BLaER1 treated with 17β-estradiol and CSF1 and Interleukin-3, amounts not matched to agents 10 nM and 100 nM (cell line): ENCODE data around the gene RARB.

Source experiments
- H3K27ac ChIP-seq, 11 experiments: shearing (Covaris generic); formaldehyde crosslinking; 2 replicates each; pipeline ENCODE4 v1.8.1; 2022
- H3K27me3 ChIP-seq, 11 experiments: shearing (Covaris generic); formaldehyde crosslinking; 2 replicates each; pipeline ENCODE4 v1.8.1; 2022
- H3K36me3 ChIP-seq, 11 experiments: shearing (Covaris generic); formaldehyde crosslinking; 2 replicates each; pipeline ENCODE4 v1.8.1; 2022
- H3K4me1 ChIP-seq, 10 experiments: shearing (Covaris generic); formaldehyde crosslinking; 2 replicates each; pipeline ENCODE4 v1.8.1; 2022
- H3K4me2 ChIP-seq, 11 experiments: shearing (Covaris generic); formaldehyde crosslinking; 2 replicates each; pipeline ENCODE4 v1.8.1; 2022
- H3K4me3 ChIP-seq, 10 experiments: shearing (Covaris generic); formaldehyde crosslinking; 2 replicates each; pipeline ENCODE4 v1.8.1; 2022
- H3K9ac ChIP-seq, 11 experiments: shearing (Covaris generic); formaldehyde crosslinking; 2 replicates each; pipeline ENCODE4 v1.8.1; 2022
- H3K9me3 ChIP-seq, 11 experiments: shearing (Covaris generic); formaldehyde crosslinking; replicated peaks in 1 of 11; 2 replicates each; pipeline ENCODE4 v1.8.1; 2022
- H4K20me1 ChIP-seq, 11 experiments: shearing (Covaris generic); formaldehyde crosslinking; 2 replicates each; pipeline ENCODE4 v1.8.1; 2022
- Cebpa-rat ChIP-seq, 11 experiments: shearing (Covaris generic); IDR thresholded peaks; 2 replicates each; pipeline ENCODE4 v1.8.1; 2022

RARB gene

GRCh38 chr3:25497096-25497495, 69.0 kb downstream of the RARB start:
- no peak for TF ChIP-seq Cebpa-rat (IDR thresholded peaks at IDR 0.05)
- Histone ChIP-seq H3K4me3 (no peak overlapping the region), H3K27ac (no peak overlapping the region), H3K27me3 (no peaks in the 10 kb centered on the region), H3K4me1 (no peaks in the 10 kb centered on the region), H3K36me3 (peaks cover 0 to 6% (median 0%) of the 10 kb centered on the region in 11 experiments; a peak in 2 of 22 replicates), H3K9me3 (peaks cover 46 to 66% (median 52%) of the 10 kb centered on the region in 11 experiments), H3K9ac (no peak overlapping the region), H3K4me2 (no peak overlapping the region), H4K20me1 (no peaks in the 10 kb centered on the region)

GRCh38 chr3:25500706-25501210, 72.7 kb downstream of the RARB start:
- H3K36me3 ChIP-seq, result no peaks in the 10 kb centered on the region
- no peak overlapping the region for H3K27ac ChIP-seq
- no peaks in the 10 kb centered on the region for H3K27me3 ChIP-seq
- H4K20me1 ChIP-seq, result no peaks in the 10 kb centered on the region
- no peak overlapping the region for H3K4me3 ChIP-seq
- TF ChIP-seq Cebpa-rat (IDR thresholded peaks at IDR 0.05), result no peak
- H3K9ac ChIP-seq, result no peak overlapping the region
- H3K4me1 ChIP-seq, result no peaks in the 10 kb centered on the region
- H3K4me2 ChIP-seq, result no peak overlapping the region
- H3K9me3 ChIP-seq, result peaks cover 10 to 29% (median 16%) of the 10 kb centered on the region in 11 experiments; a peak in 20 of 22 replicates

GRCh38 chr3:25502233-25502632, 74.2 kb downstream of the RARB start:
- Histone ChIP-seq H3K27ac (no peak overlapping the region), H4K20me1 (no peaks in the 10 kb centered on the region), H3K4me1 (no peaks in the 10 kb centered on the region), H3K36me3 (no peaks in the 10 kb centered on the region), H3K27me3 (no peaks in the 10 kb centered on the region), H3K9ac (no peak overlapping the region), H3K9me3 (peaks cover 0 to 15% (median 4%) of the 10 kb centered on the region in 11 experiments; a peak in 10 of 22 replicates), H3K4me2 (no peak overlapping the region), H3K4me3 (no peak overlapping the region)
- TF ChIP-seq Cebpa-rat (IDR thresholded peaks at IDR 0.05), result no peak

DNA sequence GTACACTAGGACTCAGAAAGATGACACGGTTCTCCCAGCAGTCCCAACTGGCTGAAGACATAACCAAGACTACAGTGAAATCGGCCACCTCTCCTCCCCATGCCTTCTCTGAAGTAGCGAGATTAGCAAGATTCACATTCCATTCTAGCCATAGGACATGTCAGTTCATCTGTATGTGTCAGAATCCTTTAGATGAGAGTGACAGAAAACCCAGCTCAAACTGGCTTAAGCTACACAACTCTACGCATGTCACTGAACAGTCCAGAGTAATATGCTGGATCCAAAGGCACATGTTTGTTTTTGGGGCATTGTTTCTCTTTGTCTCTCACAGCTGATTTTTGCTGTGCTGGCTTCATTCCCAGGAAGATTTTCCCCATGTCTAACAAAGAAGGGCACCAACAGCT, 75.8 kb downstream of the RARB start:
- H3K27me3 ChIP-seq, result no peaks in the 10 kb centered on the region
- no peak overlapping the region for H3K27ac ChIP-seq
- no peak overlapping the region for H3K4me2 ChIP-seq
- H3K9me3 ChIP-seq, result peaks cover 0 to 4% (median 0%) of the 10 kb centered on the region in 11 experiments; a peak in 3 of 22 replicates
- H3K9ac ChIP-seq, result no peak overlapping the region
- no peak for TF ChIP-seq Cebpa-rat (IDR thresholded peaks at IDR 0.05)
- no peaks in the 10 kb centered on the region for H4K20me1 ChIP-seq
- H3K4me3 ChIP-seq, result no peak overlapping the region
- no peaks in the 10 kb centered on the region for H3K36me3 ChIP-seq
- no peaks in the 10 kb centered on the region for H3K4me1 ChIP-seq

DNA sequence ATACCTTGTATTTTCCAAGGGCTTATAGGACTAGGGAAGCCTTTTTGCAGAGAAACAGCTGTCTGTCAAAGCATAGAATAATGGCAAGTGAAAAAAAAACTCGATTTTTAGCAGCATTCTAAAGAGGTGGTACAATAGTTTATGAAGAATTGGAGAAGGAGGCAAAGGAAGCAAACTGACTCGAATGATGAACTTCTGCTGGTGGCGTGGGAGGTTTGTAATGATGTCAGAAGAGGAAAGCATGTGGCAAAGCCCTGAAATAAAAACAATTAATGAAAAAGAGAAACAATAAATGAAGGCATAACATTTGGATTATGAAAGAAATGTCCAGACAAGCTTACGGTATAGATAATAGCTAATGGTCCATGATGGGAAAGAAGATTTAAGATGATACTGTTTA, 77.5 kb downstream of the RARB start:
- no peaks in the 10 kb centered on the region for H4K20me1 ChIP-seq
- peaks cover 0 to 4% (median 0%) of the 10 kb centered on the region in 11 experiments; a peak in 3 of 22 replicates for H3K9me3 ChIP-seq
- no peaks in the 10 kb centered on the region for H3K4me1 ChIP-seq
- no peak overlapping the region for H3K4me3 ChIP-seq
- H3K27me3 ChIP-seq, result no peaks in the 10 kb centered on the region
- no peak for TF ChIP-seq Cebpa-rat (IDR thresholded peaks at IDR 0.05)
- no peaks in the 10 kb centered on the region for H3K36me3 ChIP-seq
- no peak overlapping the region for H3K27ac ChIP-seq
- H3K4me2 ChIP-seq, result no peak overlapping the region
- H3K9ac ChIP-seq, result no peak overlapping the region

- Histone ChIP-seq H3K27ac (no peak overlapping the region), H3K4me1 (no peaks in the 10 kb centered on the region), H3K36me3 (no peaks in the 10 kb centered on the region), H3K9ac (no peak overlapping the region), H3K27me3 (no peaks in the 10 kb centered on the region), H3K4me3 (no peak overlapping the region), H4K20me1 (no peaks in the 10 kb centered on the region), H3K4me2 (no peak overlapping the region), H3K9me3 (peaks cover 0 to 4% (median 0%) of the 10 kb centered on the region in 11 experiments; a peak in 2 of 22 replicates)
- TF ChIP-seq Cebpa-rat (IDR thresholded peaks at IDR 0.05), result no peak
These were observed 79.7 kb downstream of the RARB start for GRCh38 chr3:25507811-25508210.

DNA sequence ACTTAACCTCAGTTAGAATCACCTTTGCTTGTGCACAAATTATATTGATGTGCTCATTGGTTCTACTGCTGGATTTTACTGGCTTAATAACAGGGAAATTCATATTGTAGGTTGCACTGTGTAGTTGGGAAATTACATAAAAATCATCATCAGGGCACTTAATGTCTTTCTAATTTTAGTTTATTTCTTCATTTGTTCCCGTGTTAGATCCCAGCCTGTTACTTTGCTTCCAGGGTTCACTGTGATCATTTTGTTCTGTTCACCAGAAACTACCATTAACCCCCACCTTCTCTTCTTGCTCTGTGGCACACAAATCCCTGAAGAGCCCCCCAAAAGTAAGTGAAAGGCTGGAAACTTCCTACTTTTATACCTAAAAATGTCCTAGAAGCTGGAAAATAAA, 80.4 kb downstream of the RARB start:
- TF ChIP-seq Cebpa-rat (IDR thresholded peaks at IDR 0.05), result no peak
- H3K27ac ChIP-seq, result no peak overlapping the region

GRCh38 chr3:25508901-25509300, 80.8 kb downstream of the RARB start:
- no peak overlapping the region for H3K9ac ChIP-seq
- no peak overlapping the region for H3K4me2 ChIP-seq
- H4K20me1 ChIP-seq, result no peaks in the 10 kb centered on the region
- no peak overlapping the region for H3K4me3 ChIP-seq
- peaks cover 0 to 4% (median 0%) of the 10 kb centered on the region in 11 experiments; a peak in 2 of 22 replicates for H3K9me3 ChIP-seq
- no peaks in the 10 kb centered on the region for H3K27me3 ChIP-seq
- TF ChIP-seq Cebpa-rat (IDR thresholded peaks at IDR 0.05), result no peak
- H3K4me1 ChIP-seq, result peaks cover 0 to 8% (median 7%) of the 10 kb centered on the region in 10 experiments; a peak in 15 of 20 replicates
- no peak overlapping the region for H3K27ac ChIP-seq
- H3K36me3 ChIP-seq, result no peaks in the 10 kb centered on the region

More for the DNA sequence above, 80.4 kb downstream of the RARB start:
- no peaks in the 10 kb centered on the region for H3K27me3 ChIP-seq
- H4K20me1 ChIP-seq, result no peaks in the 10 kb centered on the region
- no peak overlapping the region for H3K9ac ChIP-seq
- peaks cover 0 to 4% (median 0%) of the 10 kb centered on the region in 11 experiments; a peak in 2 of 22 replicates for H3K9me3 ChIP-seq
- no peaks in the 10 kb centered on the region for H3K36me3 ChIP-seq
- H3K4me3 ChIP-seq, result no peak overlapping the region
- H3K4me1 ChIP-seq, result peaks cover 0 to 4% (median 2%) of the 10 kb centered on the region in 10 experiments; a peak in 10 of 20 replicates
- no peak overlapping the region for H3K4me2 ChIP-seq

DNA sequence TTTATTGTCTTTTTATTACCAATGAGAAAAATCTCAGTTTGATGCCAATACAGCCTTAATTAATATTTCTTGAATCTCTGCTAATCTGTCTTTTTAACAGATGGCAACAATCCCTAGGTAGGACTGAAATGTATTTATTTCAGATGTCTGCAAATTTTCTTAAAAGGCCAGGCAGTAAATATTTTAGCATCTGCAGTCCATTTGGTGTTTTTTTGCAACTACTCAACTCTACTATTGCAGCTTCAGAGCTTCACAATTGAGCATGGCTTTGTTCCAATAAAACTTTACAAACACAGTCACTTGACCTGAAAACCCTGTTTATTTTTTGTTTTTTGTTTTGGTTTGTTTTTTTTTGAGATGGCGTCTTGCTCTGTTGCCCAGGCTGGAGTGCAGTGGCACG, 82.7 kb downstream of the RARB start:
- H3K27me3 ChIP-seq, result no peaks in the 10 kb centered on the region
- peaks cover 0 to 14% (median 11%) of the 10 kb centered on the region in 10 experiments; a peak in 15 of 20 replicates for H3K4me1 ChIP-seq
- no peak overlapping the region for H3K4me3 ChIP-seq
- H3K36me3 ChIP-seq, result no peaks in the 10 kb centered on the region
- no peak for TF ChIP-seq Cebpa-rat (IDR thresholded peaks at IDR 0.05)
- H3K4me2 ChIP-seq, result no peak overlapping the region
- no peak overlapping the region for H3K27ac ChIP-seq
- H3K9me3 ChIP-seq, result peaks cover 0 to 4% (median 0%) of the 10 kb centered on the region in 11 experiments; a peak in 2 of 22 replicates
- no peaks in the 10 kb centered on the region for H4K20me1 ChIP-seq
- H3K9ac ChIP-seq, result no peak overlapping the region
